H9 (cell line): ENCODE results near the gene BET1L. TPM values are rescaled to one million over a fixed set of nuclear protein-coding genes. Genes with fewer than 3 reads are reported as not detected.

Experiments used
- DNase-seq: peaks from one replicate; pipeline ENCODE4 v3.0.0-alpha.2; 2017
- H2AFZ ChIP-seq: one replicate; pipeline ENCODE4 v1.6.1; 2013; ENCODE audit warnings: mild to moderate bottlenecking, low read length, control low read depth, moderate library complexity
- H2AK5ac ChIP-seq: 2 replicates; pipeline ENCODE4 v1.6.1; 2013; ENCODE audit warnings: low read length, control low read depth, mixed read lengths; ENCODE audit not compliant: insufficient read length
- H2BK120ac ChIP-seq: one replicate; pipeline ENCODE4 v1.6.1; 2013; ENCODE audit warnings: low read depth, mild to moderate bottlenecking, low read length, control low read depth, inconsistent platforms; ENCODE audit not compliant: poor library complexity, severe bottlenecking
- H2BK12ac ChIP-seq: 2 replicates; pipeline ENCODE4 v1.6.1; 2013; ENCODE audit warnings: low read length, control low read depth, mixed read lengths, low read depth; ENCODE audit not compliant: insufficient read length
- H2BK15ac ChIP-seq: 2 replicates; pipeline ENCODE4 v1.6.1; 2013; ENCODE audit warnings: low read depth, low read length, control low read depth
- H2BK20ac ChIP-seq: one replicate; pipeline ENCODE4 v1.6.1; 2013; ENCODE audit warnings: low read depth, mild to moderate bottlenecking, low read length, control low read depth, inconsistent platforms; ENCODE audit not compliant: poor library complexity, severe bottlenecking
- H2BK5ac ChIP-seq: 2 replicates; pipeline ENCODE4 v1.6.1; 2013; ENCODE audit warnings: low read length, control low read depth, mixed read lengths; ENCODE audit not compliant: insufficient read length
- H3K14ac ChIP-seq: 2 replicates; pipeline ENCODE4 v1.6.1; 2013; ENCODE audit warnings: low read length, control low read depth; ENCODE audit not compliant: insufficient read depth
- H3K18ac ChIP-seq: 2 replicates; pipeline ENCODE4 v1.6.1; 2013; ENCODE audit warnings: low read depth, mild to moderate bottlenecking, mixed read lengths, low read length, control low read depth; ENCODE audit not compliant: insufficient read length
- H3K23ac ChIP-seq: 2 replicates; pipeline ENCODE4 v1.6.1; 2013; ENCODE audit warnings: low read length, control low read depth, mixed read lengths, low read depth; ENCODE audit not compliant: insufficient read length
- H3K23me2 ChIP-seq: 2 replicates; pipeline ENCODE4 v1.6.1; 2013; ENCODE audit warnings: low read depth, mild to moderate bottlenecking, mixed read lengths, low read length, control low read depth; ENCODE audit not compliant: insufficient read length, poor library complexity, severe bottlenecking
- H3K27ac ChIP-seq: 2 replicates; pipeline ENCODE4 v1.5.1; 2013; ENCODE audit warnings: low read length, control low read depth, mixed read lengths, low read depth; ENCODE audit not compliant: insufficient read length
- H3K27me3 ChIP-seq: 2 replicates; pipeline ENCODE4 v1.6.1; 2013; ENCODE audit warnings: low read length, control low read depth, inconsistent platforms; ENCODE audit not compliant: insufficient read depth
- H3K4ac ChIP-seq: 2 replicates; pipeline ENCODE4 v1.6.1; 2013; ENCODE audit warnings: low read depth, mild to moderate bottlenecking, control low read depth, inconsistent platforms, low read length, moderate library complexity
- H3K4me1 ChIP-seq: 2 replicates; pipeline ENCODE4 v1.6.1; 2013; ENCODE audit warnings: low read length, control low read depth, inconsistent platforms; ENCODE audit not compliant: insufficient read depth
- H3K4me2 ChIP-seq: 2 replicates; pipeline ENCODE4 v1.6.1; 2013; ENCODE audit warnings: low read length, control low read depth, mixed read lengths; ENCODE audit not compliant: insufficient read length, insufficient read depth
- H3K56ac ChIP-seq: 2 replicates; pipeline ENCODE4 v1.6.1; 2013; ENCODE audit warnings: low read depth, mild to moderate bottlenecking, mixed read lengths, low read length, control low read depth; ENCODE audit not compliant: insufficient read length
- H3K79me1 ChIP-seq: 2 replicates; pipeline ENCODE4 v1.6.1; 2013; ENCODE audit warnings: low read depth, mild to moderate bottlenecking, moderate library complexity, low read length, control low read depth, inconsistent platforms; ENCODE audit not compliant: insufficient read depth, poor library complexity, severe bottlenecking
- H3K79me2 ChIP-seq: 2 replicates; pipeline ENCODE4 v1.6.1; 2013; ENCODE audit warnings: low read length, control low read depth, inconsistent platforms; ENCODE audit not compliant: insufficient read depth
- H3K9ac ChIP-seq: 2 replicates; pipeline ENCODE4 v1.6.1; 2013; ENCODE audit warnings: low read length, control low read depth, mixed read lengths; ENCODE audit not compliant: insufficient read length; ENCODE audit errors: extremely low read depth
- H3K9me3 ChIP-seq: one replicate; pipeline ENCODE4 v1.6.1; 2013; ENCODE audit warnings: low read depth, low read length, inconsistent platforms; ENCODE audit not compliant: control insufficient read depth
- H3T11ph ChIP-seq: one replicate; pipeline ENCODE4 v1.6.1; 2013; ENCODE audit warnings: mild to moderate bottlenecking, low read length, control low read depth, inconsistent platforms
- H4K20me1 ChIP-seq: one replicate; pipeline ENCODE4 v1.6.1; 2013; ENCODE audit not compliant: control insufficient read depth, insufficient read length, insufficient read depth
- H4K5ac ChIP-seq: 2 replicates; pipeline ENCODE4 v1.6.1; 2013; ENCODE audit warnings: low read depth, mild to moderate bottlenecking, mixed read lengths, low read length, control low read depth; ENCODE audit not compliant: insufficient read length
- H4K8ac ChIP-seq: replicated peaks from 2 replicates; pipeline ENCODE4 v1.6.1; 2013; ENCODE audit warnings: low read length, control low read depth, mixed read lengths, low read depth; ENCODE audit not compliant: insufficient read length
- H4K91ac ChIP-seq: 2 replicates; pipeline ENCODE4 v1.6.1; 2013; ENCODE audit warnings: low read depth, mild to moderate bottlenecking, moderate library complexity, mixed read lengths, low read length, control low read depth; ENCODE audit not compliant: insufficient read length
- H3K27ac Mint-ChIP-seq, 3 experiments: 2 replicates in 2 of 3; 3 replicates in 1 of 3; pipeline ENCODE4 v1.8.0; 2020 to 2021; ENCODE audit warnings: mixed read lengths in 3 of 3, mild to moderate bottlenecking in 1 of 3, moderate library complexity in 1 of 3
- H3K27me3 Mint-ChIP-seq: 2 replicates; pipeline ENCODE4 v1.8.0; 2021; ENCODE audit warnings: low read depth, mild to moderate bottlenecking, moderate library complexity, mixed read lengths
- H3K36me3 Mint-ChIP-seq, 3 experiments: 2 replicates in 2 of 3; 3 replicates in 1 of 3; pipeline ENCODE4 v1.8.0; 2020 to 2021; ENCODE audit warnings: low read depth in 3 of 3, mixed read lengths in 3 of 3; ENCODE audit not compliant: insufficient read depth in 1 of 3
- H3K4me1 Mint-ChIP-seq, 2 experiments: 2 replicates each; pipeline ENCODE4 v1.8.0; 2020; ENCODE audit warnings: mixed read lengths in 2 of 2
- H3K4me3 Mint-ChIP-seq, 2 experiments: 2 replicates in 1 of 2; 3 replicates in 1 of 2; pipeline ENCODE4 v1.8.0; 2020 to 2021; ENCODE audit warnings: mild to moderate bottlenecking in 2 of 2, mixed read lengths in 2 of 2, moderate library complexity in 1 of 2
- H3K9me3 Mint-ChIP-seq, 2 experiments: 2 replicates in 1 of 2; 3 replicates in 1 of 2; pipeline ENCODE4 v1.8.0; 2020; ENCODE audit warnings: mild to moderate bottlenecking in 2 of 2, mixed read lengths in 2 of 2, moderate library complexity in 1 of 2
- CTCF ChIP-seq: fragments of 200-600 bp; sonication (generic); conservative IDR thresholded peaks from 3 replicates; pipeline ENCODE4 v1.8.0; 2021; ENCODE audit warnings: antibody characterized with exemption, mild to moderate bottlenecking
- WGBS: extraction: QIAGEN DNeasy Blood & Tissue Kit; methylation state at CpG from one replicate; pipeline ENCODE4 v1.1.7; 2013; ENCODE audit warnings: missing lambda C conversion rate, low lambda C conversion rate, mixed read lengths; ENCODE audit not compliant: insufficient read length; ENCODE audit errors: extremely low coverage; 5-methylcytosine and 5-hydroxymethylcytosine counted together
- total RNA-seq: library from RNA; stranded (reverse); gene quantifications from 2 replicates; pipeline ENCODE4 v1.2.1, GENCODE V29; 2021

The BET1L gene
- total RNA-seq, 1 experiment from 2014 or later: 49.4 TPM

- no peak overlapping the region for H4K91ac ChIP-seq
- no peak overlapping the region for H2AK5ac ChIP-seq
- no peak overlapping the region for H2BK20ac ChIP-seq
- no peaks in the 10 kb centered on the region for H4K20me1 ChIP-seq
- WGBS: no CpG with 5 or more reads among the region's 7 CpGs
- no peaks in the 10 kb centered on the region for H3K9me3 ChIP-seq
- no peak overlapping the region for H4K8ac ChIP-seq
- no peaks in the 10 kb centered on the region for H3K79me1 ChIP-seq
- Mint-ChIP-seq H3K9me3 (no peaks in the 10 kb centered on the region), H3K36me3 (peaks cover 28 to 73% (median 63%) of the 10 kb centered on the region in 3 experiments), H3K27me3 (no peaks in the 10 kb centered on the region), H3K4me1 (peaks cover 0 to 6% of the 10 kb centered on the region in 2 experiments; a peak in 3 of 4 replicates), H3K4me3 (no peak overlapping the region), H3K27ac (no peak overlapping the region)
- no peak overlapping the region for H4K5ac ChIP-seq
- H3K23ac ChIP-seq: no peak overlapping the region
- H2BK12ac ChIP-seq: no peak overlapping the region
- peaks cover 3% of the 10 kb centered on the region for H3K23me2 ChIP-seq
- no peak for DNase-seq
- no peak overlapping the region for H2BK120ac ChIP-seq
- TF ChIP-seq CTCF: no peak
- H3K9ac ChIP-seq: no peak overlapping the region
- H3K4ac ChIP-seq: no peak overlapping the region
- no peak overlapping the region for H2AFZ ChIP-seq
- no peak overlapping the region for H3K56ac ChIP-seq
- no peak overlapping the region for H2BK15ac ChIP-seq
- H3K79me2 ChIP-seq: no peaks in the 10 kb centered on the region; the same call in 1 of the 2 replicates
- H3K4me2 ChIP-seq: no peak overlapping the region
- H3K27ac ChIP-seq: no peak overlapping the region
- no peak overlapping the region for H3K18ac ChIP-seq
- no peak overlapping the region for H2BK5ac ChIP-seq
- H3K4me1 ChIP-seq: no peaks in the 10 kb centered on the region
- no peak overlapping the region for H3T11ph ChIP-seq
- no peaks in the 10 kb centered on the region for H3K27me3 ChIP-seq
- H3K14ac ChIP-seq: no peak overlapping the region
These were observed 6.9 kb upstream of the BET1L start for GRCh38 chr11:214083-214482.
